Skeletal muscle tissue (tissue), 4 donors: ENCODE measurements around the gene KRT36. TPM values are rescaled to one million over a fixed set of nuclear protein-coding genes. Genes with fewer than 3 reads are reported as not detected.

Experiments
- H3K27ac ChIP-seq: one replicate; pipeline ENCODE4 v1.7.0; 2013; ENCODE audit warnings: mild to moderate bottlenecking, low read depth, low read length, inconsistent platforms
- H3K27me3 ChIP-seq, 3 donors: one replicate each; pipeline ENCODE4 v1.7.0; 2013; ENCODE audit warnings: low read length in 3 of 3; ENCODE audit not compliant: control insufficient read depth in 3 of 3, insufficient read depth in 3 of 3
- H3K36me3 ChIP-seq, 3 donors: one replicate each; pipeline ENCODE4 v1.7.0; 2013; ENCODE audit warnings: low read length in 3 of 3; ENCODE audit not compliant: control insufficient read depth in 3 of 3, insufficient read depth in 3 of 3
- H3K4me1 ChIP-seq, 3 donors: one replicate each; pipeline ENCODE4 v1.7.0; 2013; ENCODE audit warnings: low read length in 3 of 3, mild to moderate bottlenecking in 3 of 3; ENCODE audit not compliant: control insufficient read depth in 3 of 3, insufficient read depth in 3 of 3
- H3K4me3 ChIP-seq, 3 donors: one replicate each; pipeline ENCODE4 v1.7.0; 2013; ENCODE audit warnings: low read length in 3 of 3
- H3K9ac ChIP-seq, 3 donors: one replicate each; pipeline ENCODE4 v1.7.0; 2013; ENCODE audit warnings: low read length in 3 of 3, mild to moderate bottlenecking in 3 of 3, moderate library complexity in 2 of 3, low read depth in 1 of 3
- H3K9me3 ChIP-seq, 3 donors: one replicate each; pipeline ENCODE4 v1.7.0; 2013; ENCODE audit warnings: low read length in 3 of 3; ENCODE audit not compliant: control insufficient read depth in 3 of 3
- total RNA-seq: library from RNA; depleted of rRNA; stranded (reverse); fragments of >200 nt; gene quantifications from one replicate; pipeline ENCODE4 v1.2.3, GENCODE V29; 2014
- donor health status: Osteomylitis.

The KRT36 gene
- total RNA-seq, 1 donor from 2014 or later: not detected

GRCh38 chr17:41504246-41504977 is 14.7 kb upstream of the KRT36 start:
- Histone ChIP-seq H3K36me3 (no peaks in the 10 kb centered on the region), H3K27ac (no peak overlapping the region), H3K4me1 (no peaks in the 10 kb centered on the region), H3K9me3 (no peaks in the 10 kb centered on the region), H3K27me3 (peaks cover 0 to 15% (median 12%) of the 10 kb centered on the region in 3 donors), H3K4me3 (no peak overlapping the region), H3K9ac (no peak overlapping the region)

- no peak overlapping the region for H3K27ac ChIP-seq
- no peaks in the 10 kb centered on the region for H3K4me1 ChIP-seq
- no peaks in the 10 kb centered on the region for H3K9me3 ChIP-seq
- H3K4me3 ChIP-seq: no peak overlapping the region
- H3K27me3 ChIP-seq: peaks cover 0 to 23% (median 12%) of the 10 kb centered on the region in 3 donors
- H3K9ac ChIP-seq: no peak overlapping the region
- H3K36me3 ChIP-seq: no peaks in the 10 kb centered on the region
Observed at GRCh38 chr17:41503202-41503601, 13.5 kb upstream of the KRT36 start.

- peaks cover 0 to 17% (median 7%) of the 10 kb centered on the region in 3 donors for H3K27me3 ChIP-seq
- no peaks in the 10 kb centered on the region for H3K4me1 ChIP-seq
- H3K36me3 ChIP-seq: no peaks in the 10 kb centered on the region
- H3K9ac ChIP-seq: no peak overlapping the region
- no peaks in the 10 kb centered on the region for H3K9me3 ChIP-seq
- no peak overlapping the region for H3K27ac ChIP-seq
- H3K4me3 ChIP-seq: no peak overlapping the region
Observed at GRCh38 chr17:41500131-41500911, 10.6 kb upstream of the KRT36 start.

- peaks cover 0 to 3% (median under 1%) of the 10 kb centered on the region in 3 donors for H3K4me1 ChIP-seq
- H3K27ac ChIP-seq: no peak overlapping the region
- H3K36me3 ChIP-seq: no peaks in the 10 kb centered on the region
- no peaks in the 10 kb centered on the region for H3K9me3 ChIP-seq
- no peak overlapping the region for H3K4me3 ChIP-seq
- H3K9ac ChIP-seq: no peak overlapping the region
- H3K27me3 ChIP-seq: peaks cover 0 to 14% (median 6%) of the 10 kb centered on the region in 3 donors
Observed at GRCh38 chr17:41499714-41500113, 10.0 kb upstream of the KRT36 start.

- H3K9me3 ChIP-seq: no peaks in the 10 kb centered on the region
- no peak overlapping the region for H3K9ac ChIP-seq
- no peak overlapping the region for H3K4me3 ChIP-seq
- H3K36me3 ChIP-seq: no peaks in the 10 kb centered on the region
- H3K4me1 ChIP-seq: peaks cover under 1 to 9% (median 8%) of the 10 kb centered on the region in 3 donors
- H3K27me3 ChIP-seq: peaks cover 0 to 14% (median 6%) of the 10 kb centered on the region in 3 donors
- H3K27ac ChIP-seq: no peak overlapping the region
Observed at GRCh38 chr17:41498276-41498675, 8.6 kb upstream of the KRT36 start.

- peaks cover 0 to 14% (median 6%) of the 10 kb centered on the region in 3 donors for H3K27me3 ChIP-seq
- H3K4me3 ChIP-seq: no peak overlapping the region
- no peaks in the 10 kb centered on the region for H3K36me3 ChIP-seq
- H3K9ac ChIP-seq: no peak overlapping the region
- H3K9me3 ChIP-seq: no peaks in the 10 kb centered on the region
- no peak overlapping the region for H3K27ac ChIP-seq
- peaks cover 6 to 15% (median 14%) of the 10 kb centered on the region in 3 donors for H3K4me1 ChIP-seq
Observed at GRCh38 chr17:41496803-41497484, 7.2 kb upstream of the KRT36 start.

- Histone ChIP-seq H3K27me3 (peaks cover 0 to 8% (median 2%) of the 10 kb centered on the region in 3 donors), H3K4me1 (peaks cover 6 to 15% (median 14%) of the 10 kb centered on the region in 3 donors), H3K27ac (no peak overlapping the region), H3K36me3 (no peaks in the 10 kb centered on the region), H3K9ac (no peak overlapping the region), H3K9me3 (no peaks in the 10 kb centered on the region), H3K4me3 (no peak overlapping the region)
Observed at GRCh38 chr17:41494524-41494923, 4.8 kb upstream of the KRT36 start.

- peaks cover 0 to 7% (median 4%) of the 10 kb centered on the region in 3 donors for H3K27me3 ChIP-seq
- H3K36me3 ChIP-seq: no peaks in the 10 kb centered on the region
- peaks cover 6 to 15% (median 14%) of the 10 kb centered on the region in 3 donors for H3K4me1 ChIP-seq
- H3K27ac ChIP-seq: peak overlapping the region; percentile 45
- no peak overlapping the region for H3K4me3 ChIP-seq
- H3K9ac ChIP-seq: no peak overlapping the region
- H3K9me3 ChIP-seq: no peaks in the 10 kb centered on the region
Observed at GRCh38 chr17:41492771-41493170, 3.1 kb upstream of the KRT36 start.

- Histone ChIP-seq H3K9me3 (no peaks in the 10 kb centered on the region), H3K36me3 (no peaks in the 10 kb centered on the region), H3K27me3 (peaks cover 0 to 9% (median 4%) of the 10 kb centered on the region in 3 donors), H3K27ac (peak overlapping the region; percentile 45), H3K4me1 (peaks cover 6 to 15% (median 14%) of the 10 kb centered on the region in 3 donors), H3K4me3 (no peak overlapping the region), H3K9ac (no peak overlapping the region)
Observed at GRCh38 chr17:41492351-41492750, 2.6 kb upstream of the KRT36 start.
